Measurements from ENCODE around the gene GALNTL6. TPM values are rescaled to one million over a fixed set of nuclear protein-coding genes. Genes with fewer than 3 reads are reported as not detected.

GALNTL6 gene
- total and polyA plus RNA-seq, 2 donors from 2014 or later = 0.60 TPM; not detected in 1

DNA sequence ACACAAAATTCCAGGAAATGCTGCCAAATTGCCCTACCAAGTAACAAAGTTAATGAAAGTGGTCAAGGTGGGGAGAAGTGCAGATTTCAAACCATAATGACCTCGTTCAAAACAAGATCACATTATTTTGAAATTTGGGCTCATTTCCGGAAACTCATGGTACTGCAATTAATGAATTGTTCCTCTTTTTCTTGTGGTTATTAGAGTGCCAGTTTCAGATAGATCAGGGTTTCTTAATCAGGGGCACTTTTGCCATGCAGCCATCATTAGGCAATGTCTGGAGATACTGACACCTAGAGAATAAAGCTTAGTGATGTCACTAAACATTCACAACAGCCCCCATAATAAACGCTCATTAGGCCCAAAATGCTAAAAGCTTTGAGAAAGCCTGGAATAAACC lies 973.9 kb downstream of the GALNTL6 start:
- Histone ChIP-seq H3K36me3 (ENCODE audit: control insufficient read depth in 2 of 3, insufficient read depth in 3 of 3, low read length in 3 of 3) (no peaks in the 10 kb centered on the region), H3K27ac (ENCODE audit: low read depth in 2 of 2, low read length in 2 of 2) (no peak overlapping the region), H3K4me3 (ENCODE audit: low read length in 3 of 3) (no peak overlapping the region), H3K27me3 (ENCODE audit: control insufficient read depth, insufficient read depth, low read length) (no peaks in the 10 kb centered on the region), H3K4me1 (ENCODE audit: control insufficient read depth in 2 of 3, insufficient read depth in 2 of 3, low read depth in 1 of 3, low read length in 3 of 3) (no peaks in the 10 kb centered on the region), H3K9ac (ENCODE audit: low read length in 3 of 3) (no peak overlapping the region), H3K9me3 (ENCODE audit: control insufficient read depth in 2 of 3, insufficient read depth in 1 of 3, low read length in 3 of 3) (no peaks in the 10 kb centered on the region)
- no peak for FAIRE-seq
- intact Hi-C loops (cut with DNase I) = no loop called here
- TF ChIP-seq, protein P1, sequence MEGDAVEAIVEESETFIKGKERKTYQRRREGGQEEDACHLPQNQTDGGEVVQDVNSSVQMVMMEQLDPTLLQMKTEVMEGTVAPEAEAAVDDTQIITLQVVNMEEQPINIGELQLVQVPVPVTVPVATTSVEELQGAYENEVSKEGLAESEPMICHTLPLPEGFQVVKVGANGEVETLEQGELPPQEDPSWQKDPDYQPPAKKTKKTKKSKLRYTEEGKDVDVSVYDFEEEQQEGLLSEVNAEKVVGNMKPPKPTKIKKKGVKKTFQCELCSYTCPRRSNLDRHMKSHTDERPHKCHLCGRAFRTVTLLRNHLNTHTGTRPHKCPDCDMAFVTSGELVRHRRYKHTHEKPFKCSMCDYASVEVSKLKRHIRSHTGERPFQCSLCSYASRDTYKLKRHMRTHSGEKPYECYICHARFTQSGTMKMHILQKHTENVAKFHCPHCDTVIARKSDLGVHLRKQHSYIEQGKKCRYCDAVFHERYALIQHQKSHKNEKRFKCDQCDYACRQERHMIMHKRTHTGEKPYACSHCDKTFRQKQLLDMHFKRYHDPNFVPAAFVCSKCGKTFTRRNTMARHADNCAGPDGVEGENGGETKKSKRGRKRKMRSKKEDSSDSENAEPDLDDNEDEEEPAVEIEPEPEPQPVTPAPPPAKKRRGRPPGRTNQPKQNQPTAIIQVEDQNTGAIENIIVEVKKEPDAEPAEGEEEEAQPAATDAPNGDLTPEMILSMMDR (IDR thresholded peaks at IDR 0.05; ENCODE audit: borderline replicate concordance, extremely low read depth, insufficient read depth) = no peak
- no peak for DNase-seq

DNA sequence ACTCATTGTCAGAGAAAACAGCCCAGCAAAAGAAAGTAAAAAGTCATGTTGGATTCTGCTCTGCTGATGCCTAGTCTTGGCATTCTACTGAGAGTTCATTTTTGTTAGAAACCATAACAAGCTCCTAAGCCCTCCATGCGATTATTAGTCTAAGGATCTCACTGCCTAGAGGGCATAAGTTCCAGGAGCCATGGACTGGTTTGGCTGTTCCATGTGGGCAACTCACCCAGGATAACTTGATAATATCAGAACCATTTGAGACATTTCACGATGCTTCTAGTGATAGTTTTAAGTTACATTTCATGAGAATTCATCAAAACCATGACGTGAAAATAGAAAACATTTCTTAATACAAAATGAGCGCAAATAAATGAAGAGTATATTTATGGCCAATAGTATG lies 978.6 kb downstream of the GALNTL6 start:
- no peak for FAIRE-seq
- TF ChIP-seq, protein P1 (IDR thresholded peaks at IDR 0.05; ENCODE audit: borderline replicate concordance, extremely low read depth, insufficient read depth) = no peak
- intact Hi-C loops (cut with DNase I) = no loop called here

GRCh38 chr4:172793565-172794306 lies 980.5 kb downstream of the GALNTL6 start:
- no peaks in the 10 kb centered on the region for H3K27me3 ChIP-seq (ENCODE audit: control insufficient read depth, insufficient read depth, low read length)
- TF ChIP-seq, protein P1 (IDR thresholded peaks at IDR 0.05; ENCODE audit: borderline replicate concordance, extremely low read depth, insufficient read depth) = no peak
- intact Hi-C loops (cut with DNase I) = no loop called here
- H3K9ac ChIP-seq (ENCODE audit: low read length in 3 of 3) = no peak overlapping the region
- no peak overlapping the region for H3K4me3 ChIP-seq (ENCODE audit: low read length in 3 of 3)
- H3K36me3 ChIP-seq (ENCODE audit: control insufficient read depth in 2 of 3, insufficient read depth in 3 of 3, low read length in 3 of 3) = no peaks in the 10 kb centered on the region
- H3K9me3 ChIP-seq (ENCODE audit: control insufficient read depth in 2 of 3, insufficient read depth in 1 of 3, low read length in 3 of 3) = no peaks in the 10 kb centered on the region
- H3K27ac ChIP-seq (ENCODE audit: low read depth in 2 of 2, low read length in 2 of 2) = no peak overlapping the region
- DNase-seq (peak in 1 of 5 donors; percentile 33), FAIRE-seq (no peak)
- no peaks in the 10 kb centered on the region for H3K4me1 ChIP-seq (ENCODE audit: control insufficient read depth in 2 of 3, insufficient read depth in 2 of 3, low read depth in 1 of 3, low read length in 3 of 3)

More for the DNA sequence above, 978.6 kb downstream of the GALNTL6 start:
- DNase-seq = no peak
- Histone ChIP-seq H3K27me3 (ENCODE audit: control insufficient read depth, insufficient read depth, low read length) (no peaks in the 10 kb centered on the region), H3K9ac (ENCODE audit: low read length in 3 of 3) (no peak overlapping the region), H3K4me1 (ENCODE audit: control insufficient read depth in 2 of 3, insufficient read depth in 2 of 3, low read depth in 1 of 3, low read length in 3 of 3) (no peaks in the 10 kb centered on the region), H3K36me3 (ENCODE audit: control insufficient read depth in 2 of 3, insufficient read depth in 3 of 3, low read length in 3 of 3) (no peaks in the 10 kb centered on the region), H3K27ac (ENCODE audit: low read depth in 2 of 2, low read length in 2 of 2) (no peak overlapping the region), H3K4me3 (ENCODE audit: low read length in 3 of 3) (no peak overlapping the region), H3K9me3 (ENCODE audit: control insufficient read depth in 2 of 3, insufficient read depth in 1 of 3, low read length in 3 of 3) (no peaks in the 10 kb centered on the region)

Measured in kidney (tissue), 14 donors.